ENCODE measurements around the gene TRIM62.

Gene TRIM62

DNA sequence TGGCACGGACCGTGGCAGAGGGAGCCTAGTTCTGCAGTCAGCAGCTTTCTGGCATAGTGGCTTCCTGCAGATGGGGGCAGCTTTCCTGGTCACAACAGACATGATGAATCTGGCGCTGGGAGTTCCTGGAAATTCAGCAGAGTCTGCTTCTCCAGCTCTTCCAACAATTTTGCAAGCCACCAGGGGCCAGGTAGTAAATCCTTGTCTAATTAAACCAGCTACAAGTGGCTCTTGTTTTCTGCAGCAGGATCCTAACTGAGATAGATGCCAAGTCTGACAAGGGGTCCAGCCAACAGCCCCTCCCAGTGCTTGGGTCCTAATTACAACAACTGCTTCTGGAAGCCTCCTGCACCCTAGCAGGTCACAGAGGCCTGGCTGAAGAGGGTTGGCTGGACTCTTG lies 35.8 kb downstream of the TRIM62 start:
- no peak overlapping the region for H3K4me3 ChIP-seq (ENCODE audit: low read depth, low read length)
- TF ChIP-seq, protein P1, sequence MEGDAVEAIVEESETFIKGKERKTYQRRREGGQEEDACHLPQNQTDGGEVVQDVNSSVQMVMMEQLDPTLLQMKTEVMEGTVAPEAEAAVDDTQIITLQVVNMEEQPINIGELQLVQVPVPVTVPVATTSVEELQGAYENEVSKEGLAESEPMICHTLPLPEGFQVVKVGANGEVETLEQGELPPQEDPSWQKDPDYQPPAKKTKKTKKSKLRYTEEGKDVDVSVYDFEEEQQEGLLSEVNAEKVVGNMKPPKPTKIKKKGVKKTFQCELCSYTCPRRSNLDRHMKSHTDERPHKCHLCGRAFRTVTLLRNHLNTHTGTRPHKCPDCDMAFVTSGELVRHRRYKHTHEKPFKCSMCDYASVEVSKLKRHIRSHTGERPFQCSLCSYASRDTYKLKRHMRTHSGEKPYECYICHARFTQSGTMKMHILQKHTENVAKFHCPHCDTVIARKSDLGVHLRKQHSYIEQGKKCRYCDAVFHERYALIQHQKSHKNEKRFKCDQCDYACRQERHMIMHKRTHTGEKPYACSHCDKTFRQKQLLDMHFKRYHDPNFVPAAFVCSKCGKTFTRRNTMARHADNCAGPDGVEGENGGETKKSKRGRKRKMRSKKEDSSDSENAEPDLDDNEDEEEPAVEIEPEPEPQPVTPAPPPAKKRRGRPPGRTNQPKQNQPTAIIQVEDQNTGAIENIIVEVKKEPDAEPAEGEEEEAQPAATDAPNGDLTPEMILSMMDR (IDR thresholded peaks at IDR 0.05; ENCODE audit: control insufficient read depth, extremely low read depth, insufficient read depth), result no peak
- no peak for DNase-seq (ENCODE audit: low read depth)

DNA sequence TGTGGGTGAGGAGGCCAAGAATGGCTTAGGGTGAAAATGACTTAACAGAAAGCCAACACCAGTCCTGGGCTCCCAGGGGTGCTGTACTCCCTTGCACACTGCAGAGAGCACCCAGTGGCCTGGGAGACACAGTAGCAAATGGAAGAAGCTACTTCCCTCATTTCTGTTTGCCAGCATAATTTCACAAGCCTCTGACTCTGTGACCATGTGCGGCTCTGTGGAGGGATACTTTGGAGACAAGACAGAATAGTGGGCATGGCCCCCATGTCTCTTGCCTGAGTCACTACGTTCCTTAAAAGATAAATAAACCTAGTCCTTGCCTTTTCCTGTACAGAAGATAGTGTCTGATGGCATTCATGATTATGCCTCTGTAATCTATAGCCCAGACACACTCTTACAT lies 38.1 kb downstream of the TRIM62 start:
- no peak for DNase-seq (ENCODE audit: low read depth)
- H3K4me3 ChIP-seq (ENCODE audit: low read depth, low read length), result no peak overlapping the region
- TF ChIP-seq, protein P1 (IDR thresholded peaks at IDR 0.05; ENCODE audit: control insufficient read depth, extremely low read depth, insufficient read depth), result no peak

DNA sequence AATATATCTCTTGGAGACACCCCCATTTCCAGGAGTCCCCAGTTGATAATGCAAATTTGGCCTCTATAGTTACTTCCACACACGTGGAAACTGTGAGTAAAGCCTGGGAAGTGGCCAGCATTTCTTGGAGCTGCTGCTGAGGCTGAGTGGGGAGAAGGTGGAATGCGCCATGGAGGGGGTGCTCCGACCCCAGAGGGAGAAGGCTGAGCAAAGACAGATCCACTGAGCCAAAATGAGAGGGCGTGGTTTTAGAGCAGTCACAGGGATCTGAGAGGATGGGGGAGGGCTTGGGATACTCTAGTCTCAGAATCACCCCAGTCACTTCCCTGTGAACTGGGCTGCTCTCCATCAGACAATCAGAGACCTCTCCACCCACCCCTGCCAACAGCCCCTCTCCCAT lies 38.7 kb downstream of the TRIM62 start:
- TF ChIP-seq, protein P1 (IDR thresholded peaks at IDR 0.05; ENCODE audit: control insufficient read depth, extremely low read depth, insufficient read depth), result no peak
- DNase-seq (ENCODE audit: low read depth), result no peak
- H3K4me3 ChIP-seq (ENCODE audit: low read depth, low read length), result no peak overlapping the region

DNA sequence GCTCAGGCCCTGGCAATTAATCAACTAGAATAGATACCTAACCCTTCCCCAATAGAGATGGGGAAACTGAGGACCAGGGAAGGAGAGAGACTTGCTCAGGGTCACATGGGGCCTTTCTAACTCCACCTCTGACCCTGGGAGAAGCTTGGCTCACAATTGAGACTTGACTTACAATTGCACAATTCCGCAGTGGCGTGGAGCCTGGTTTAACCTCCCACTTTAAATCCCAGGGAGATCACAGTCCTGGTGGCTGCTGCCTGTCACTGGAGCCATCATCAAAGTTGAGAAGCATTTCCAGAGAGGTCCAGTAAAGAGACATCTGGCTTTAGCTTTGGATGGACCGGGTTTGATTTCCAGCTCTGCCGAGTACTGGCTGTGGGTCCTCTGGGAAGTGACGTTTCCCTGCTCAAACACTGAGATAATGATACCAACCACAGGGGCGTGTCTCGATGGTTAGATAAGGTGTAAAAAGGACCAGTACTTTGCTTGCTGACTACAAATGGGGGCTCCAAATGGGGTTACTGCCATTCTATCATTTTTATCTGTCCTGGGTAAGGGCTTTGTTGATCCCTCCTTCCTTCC lies 39.3 kb downstream of the TRIM62 start:
- TF ChIP-seq, protein P1 (IDR thresholded peaks at IDR 0.05; ENCODE audit: control insufficient read depth, extremely low read depth, insufficient read depth), result no peak
- no peak for DNase-seq (ENCODE audit: low read depth)
- no peak overlapping the region for H3K4me3 ChIP-seq (ENCODE audit: low read depth, low read length)

DNA sequence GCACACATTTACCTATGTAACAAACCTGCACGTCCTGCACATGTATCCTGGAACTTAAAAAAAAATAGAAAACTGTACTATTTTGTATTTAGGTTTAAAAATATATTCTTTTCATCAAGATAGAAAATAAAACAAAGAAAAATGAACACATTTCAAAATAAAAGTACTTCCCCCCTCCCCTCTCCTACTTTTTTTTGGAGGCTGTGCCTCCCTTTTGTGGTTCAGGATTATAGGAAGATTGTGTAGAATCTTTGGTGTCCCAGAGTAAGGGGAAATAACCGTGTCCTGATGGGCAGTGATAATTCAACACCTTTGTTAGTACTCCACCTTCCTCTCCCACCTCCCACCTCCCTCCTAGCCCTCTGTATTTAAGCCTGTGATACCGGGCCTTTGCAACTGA lies 40.1 kb downstream of the TRIM62 start:
- DNase-seq (ENCODE audit: low read depth), result no peak
- no peak overlapping the region for H3K4me3 ChIP-seq (ENCODE audit: low read depth, low read length)
- TF ChIP-seq, protein P1 (IDR thresholded peaks at IDR 0.05; ENCODE audit: control insufficient read depth, extremely low read depth, insufficient read depth), result no peak

DNA sequence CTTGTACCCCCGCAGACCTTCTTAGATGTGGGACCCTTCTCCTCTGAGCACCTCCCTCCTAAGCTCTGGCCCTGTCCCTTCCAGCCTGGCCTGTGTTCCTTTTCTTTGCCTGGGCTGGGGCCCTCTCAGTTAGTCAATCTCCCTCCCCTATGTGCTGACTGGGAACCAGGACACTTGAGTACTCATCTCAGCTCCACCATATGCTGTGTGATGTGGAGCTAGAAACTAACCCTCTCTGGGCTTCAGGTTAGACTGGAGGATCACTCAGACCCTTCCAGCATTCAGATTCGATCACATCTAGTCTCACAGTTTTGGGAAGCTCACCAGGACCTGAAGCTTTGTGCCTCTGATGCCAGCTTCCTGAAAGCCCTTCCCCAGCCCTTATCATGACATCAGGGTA lies 40.6 kb downstream of the TRIM62 start:
- no peak overlapping the region for H3K4me3 ChIP-seq (ENCODE audit: low read depth, low read length)
- no peak for DNase-seq (ENCODE audit: low read depth)
- TF ChIP-seq, protein P1 (IDR thresholded peaks at IDR 0.05; ENCODE audit: control insufficient read depth, extremely low read depth, insufficient read depth), result no peak
